GM21528 (cell line): Measurements from ENCODE around the gene MYH11.
"Not testable (repeated sequence)": the region's sequence is repeated elsewhere in the genome, so short reads cannot be mapped to it uniquely, and the experiment has no call there.

Experiments used
- ATAC-seq: cut with Tn5 transposase; IDR thresholded peaks from one replicate; pipeline ENCODE4 v1.9.1; 2021; ENCODE audit warnings: mild to moderate bottlenecking, moderate library complexity; ENCODE audit not compliant: unreplicated experiment, low FRiP score

MYH11 gene

DNA sequence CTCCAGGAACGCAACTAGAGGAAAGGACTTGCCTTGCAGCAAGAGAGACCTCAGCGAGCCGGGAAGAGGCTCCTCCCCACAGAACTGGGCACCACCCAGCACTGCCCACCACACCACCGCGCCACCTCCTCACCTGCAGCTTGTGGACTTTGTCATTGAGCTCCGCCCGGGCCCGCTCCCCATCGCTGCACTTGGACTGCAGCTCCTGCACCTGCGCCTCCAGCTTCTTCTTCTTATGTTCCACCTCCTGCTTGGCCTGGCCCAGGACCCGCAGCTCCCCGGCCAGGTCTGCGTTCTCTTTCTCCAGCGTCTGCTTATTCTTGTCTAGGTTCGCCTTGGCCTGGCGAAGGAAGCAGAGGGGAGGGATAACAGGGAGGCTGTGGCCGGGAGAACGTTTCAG lies 130.1 kb downstream of the MYH11 start:
- no peak for ATAC-seq

DNA sequence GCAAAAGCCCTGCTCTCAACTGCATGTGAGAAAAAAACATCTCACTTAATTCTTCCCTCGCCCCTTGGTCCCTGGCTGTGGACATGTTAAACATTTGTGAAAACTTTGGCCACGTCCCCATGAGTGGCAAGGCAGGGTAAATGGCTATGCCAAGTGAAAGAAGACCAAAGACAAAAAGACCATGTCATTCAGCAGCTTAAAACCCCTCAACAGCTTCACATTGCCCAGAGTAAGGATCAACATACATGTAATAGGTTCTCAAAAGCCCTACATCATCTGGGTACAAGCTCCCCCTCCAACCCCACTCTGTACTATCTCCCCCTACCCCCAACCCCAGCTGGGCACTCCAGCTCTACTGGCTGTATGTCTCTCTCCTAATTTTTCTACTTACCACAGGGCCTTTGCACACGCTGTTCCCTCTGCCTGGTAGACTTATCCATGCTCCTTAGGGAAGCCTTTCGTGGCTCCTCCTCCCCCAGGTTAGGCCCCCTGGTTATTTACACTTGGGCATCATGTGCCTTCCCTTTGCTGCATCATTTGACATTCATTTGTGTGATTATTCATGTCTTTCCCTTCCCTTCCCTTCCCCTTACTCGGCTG lies 131.1 kb downstream of the MYH11 start:
- no peak for ATAC-seq

- no peak for ATAC-seq
Measured at GRCh38 chr16:15723808-15724207, 133.0 kb downstream of the MYH11 start.

- ATAC-seq, result no peak
Measured at GRCh38 chr16:15721018-15721417, 135.8 kb downstream of the MYH11 start.

DNA sequence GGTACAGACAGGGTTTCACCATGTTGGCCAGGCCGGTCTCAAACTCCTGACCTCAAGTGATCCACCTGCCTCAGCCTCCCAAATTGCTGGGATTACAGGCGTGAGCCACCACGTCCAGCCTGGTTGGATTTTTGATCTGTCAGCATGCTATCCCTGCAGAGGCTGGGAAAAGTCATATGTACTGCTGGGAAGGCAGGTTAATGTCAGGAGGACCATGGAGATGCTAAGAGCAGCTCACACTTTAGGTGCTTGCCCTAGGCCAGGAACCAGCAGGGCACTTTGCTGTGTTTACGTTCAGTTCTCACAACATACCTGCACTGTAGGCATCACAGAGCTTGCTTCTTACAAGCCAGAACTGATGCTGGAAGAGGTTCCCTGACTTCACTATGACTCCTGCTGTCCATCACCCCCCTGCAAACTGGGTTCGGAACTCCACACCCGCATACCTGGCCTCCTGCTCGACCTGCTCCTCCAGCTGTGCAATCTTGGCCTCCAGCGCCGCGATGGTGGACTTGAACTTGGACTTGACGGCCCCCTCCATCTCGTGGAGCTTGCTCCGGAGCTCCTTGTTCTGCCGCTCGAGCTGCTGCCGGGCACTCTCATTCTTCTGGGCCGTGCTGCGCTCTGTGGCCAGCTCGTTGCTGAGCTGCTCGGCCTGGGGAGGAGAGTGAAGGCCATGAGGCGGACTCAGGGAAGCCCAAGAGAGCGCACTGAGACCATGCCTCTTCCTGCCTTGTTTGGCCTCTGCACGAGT lies 140.0 kb downstream of the MYH11 start:
- ATAC-seq, result no peak

GRCh38 chr16:15715221-15715620 lies 141.6 kb downstream of the MYH11 start:
- no peak for ATAC-seq

- ATAC-seq, result no peak
Measured at GRCh38 chr16:15714393-15715172, 142.2 kb downstream of the MYH11 start.

DNA sequence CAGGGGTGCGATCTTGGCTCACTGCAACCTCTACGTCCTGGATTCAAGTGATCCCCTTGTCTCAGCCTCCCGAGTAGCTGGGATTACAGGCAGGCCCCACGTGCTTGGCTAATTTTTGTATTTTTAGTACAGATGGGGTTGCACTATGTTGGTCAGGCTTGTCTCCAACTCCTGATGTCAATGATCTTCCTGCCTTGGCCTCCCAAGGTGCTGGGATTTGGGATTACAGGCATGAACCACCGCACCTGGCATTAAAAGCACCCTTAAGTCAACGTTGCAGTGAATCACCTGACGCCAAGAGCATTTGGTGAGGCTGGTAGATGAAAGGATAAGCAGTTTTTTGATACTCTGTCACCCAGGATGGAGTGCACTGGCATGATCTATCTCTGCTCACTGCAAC lies 147.8 kb downstream of the MYH11 start:
- no peak for ATAC-seq

DNA sequence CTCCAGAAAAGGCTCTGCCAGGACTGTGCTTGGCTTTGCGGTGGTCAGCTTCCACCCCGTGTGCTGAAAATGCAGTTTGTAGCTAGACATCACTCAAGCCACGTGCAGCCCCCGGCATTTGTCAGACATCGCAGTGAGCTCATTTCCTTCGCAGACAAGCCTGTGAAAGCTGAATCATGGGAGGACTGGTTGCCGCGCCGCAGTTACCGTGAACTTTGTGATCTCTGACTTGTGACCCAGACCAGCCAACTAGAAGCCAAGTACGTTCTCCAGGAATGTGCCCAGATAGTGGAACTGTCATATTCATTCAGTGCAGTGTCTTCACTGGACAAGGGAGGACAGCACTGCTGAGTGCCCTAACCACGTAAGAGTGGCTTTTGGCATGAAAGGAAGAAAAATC lies 148.7 kb downstream of the MYH11 start:
- ATAC-seq, result no peak

- no peak for ATAC-seq
Measured at GRCh38 chr16:15707332-15707731, 149.5 kb downstream of the MYH11 start.

DNA sequence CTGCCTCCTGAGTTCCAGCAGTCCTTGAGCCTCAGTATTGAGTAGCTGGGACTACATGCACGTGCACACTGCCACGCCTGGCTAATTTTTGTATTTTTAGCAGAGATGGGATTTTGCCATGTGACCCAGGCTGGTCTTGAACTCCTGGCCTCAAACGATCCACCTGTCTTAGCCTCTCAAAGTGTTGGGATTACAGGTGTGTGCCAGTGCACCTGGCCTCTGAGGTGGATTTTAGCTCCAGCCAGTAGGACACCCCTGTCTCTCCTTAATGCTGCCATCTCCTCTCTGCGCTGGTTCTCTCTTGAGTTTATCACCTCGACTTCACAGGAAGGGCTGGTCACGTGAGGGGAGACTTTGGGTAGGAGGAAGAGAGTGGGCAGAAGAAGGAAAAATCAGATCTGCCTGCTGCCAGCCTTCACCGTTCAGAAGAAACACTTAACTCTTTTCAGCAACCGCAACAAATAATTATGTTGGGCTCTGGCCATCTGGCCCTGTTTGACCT lies 151.7 kb downstream of the MYH11 start:
- ATAC-seq, result no peak

DNA sequence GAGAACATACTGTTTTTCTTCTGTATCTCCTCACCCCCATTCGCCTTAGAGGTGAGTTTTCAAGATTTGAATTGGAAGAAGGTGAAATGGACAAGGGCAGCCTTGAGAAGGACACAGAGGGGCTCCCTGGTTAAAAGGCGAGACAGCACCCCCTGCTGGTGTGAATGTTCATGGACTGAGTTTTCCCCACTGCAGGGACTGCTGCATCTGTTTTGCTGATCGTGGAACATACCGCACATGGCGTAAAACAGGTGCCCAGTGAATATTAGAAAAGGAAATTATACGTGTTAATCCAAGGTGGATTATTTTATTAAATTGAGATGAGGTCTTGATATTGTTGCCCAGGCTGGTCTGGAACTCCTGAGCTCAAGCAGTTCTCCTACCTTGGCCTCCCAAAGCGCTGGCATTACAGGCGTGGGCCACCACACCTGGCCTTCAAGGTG lies 152.3 kb downstream of the MYH11 start:
- no peak for ATAC-seq

GRCh38 chr16:15703029-15703736 lies 153.6 kb downstream of the MYH11 start:
- no peak for ATAC-seq

DNA sequence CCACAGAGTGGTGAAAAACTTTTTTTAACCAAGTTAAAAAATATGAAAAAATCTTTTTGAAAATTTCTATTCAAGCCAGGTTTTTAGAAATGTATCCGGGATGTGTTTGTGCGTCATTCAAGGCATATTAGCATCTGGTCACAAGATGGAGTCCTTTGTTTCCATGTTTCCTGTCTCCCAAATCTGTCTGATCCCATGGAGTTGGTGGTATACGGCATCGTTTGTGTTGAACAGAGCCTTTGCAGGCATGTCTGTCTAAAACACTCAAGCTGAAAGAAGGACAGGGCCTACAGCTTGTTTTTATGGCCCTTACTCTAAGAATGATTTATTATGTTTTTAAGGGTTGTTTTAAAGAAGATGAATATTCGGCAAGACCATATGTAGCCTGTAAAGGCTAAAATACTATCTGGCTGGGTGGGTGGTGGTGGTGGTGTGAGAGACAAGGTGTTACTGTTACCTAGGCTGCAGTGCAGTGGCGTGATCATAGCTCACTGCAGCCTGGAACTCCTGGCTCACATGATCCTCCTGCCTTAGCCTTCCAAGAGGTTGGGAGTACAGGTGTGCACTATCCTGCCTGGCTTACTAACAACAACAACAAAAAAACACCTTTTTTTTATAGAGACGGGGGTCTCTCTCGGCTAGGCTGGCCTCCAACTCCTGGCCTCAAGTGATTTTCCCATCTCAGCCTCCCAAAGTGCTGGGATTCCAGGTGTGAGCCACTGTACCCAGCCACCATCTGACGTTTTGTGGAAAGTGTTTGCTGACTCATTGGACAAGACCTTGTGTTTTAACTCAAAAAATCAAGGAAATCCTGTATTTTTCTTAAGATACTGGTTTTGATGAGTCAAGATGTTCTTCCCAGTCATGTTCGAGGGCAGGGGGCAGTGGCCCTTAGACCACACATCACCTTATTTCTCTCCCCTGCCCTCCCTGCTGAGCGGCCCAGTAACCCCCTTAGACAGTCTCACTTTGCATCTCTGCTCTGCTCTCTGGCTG lies 154.6 kb downstream of the MYH11 start:
- ATAC-seq, result no peak

DNA sequence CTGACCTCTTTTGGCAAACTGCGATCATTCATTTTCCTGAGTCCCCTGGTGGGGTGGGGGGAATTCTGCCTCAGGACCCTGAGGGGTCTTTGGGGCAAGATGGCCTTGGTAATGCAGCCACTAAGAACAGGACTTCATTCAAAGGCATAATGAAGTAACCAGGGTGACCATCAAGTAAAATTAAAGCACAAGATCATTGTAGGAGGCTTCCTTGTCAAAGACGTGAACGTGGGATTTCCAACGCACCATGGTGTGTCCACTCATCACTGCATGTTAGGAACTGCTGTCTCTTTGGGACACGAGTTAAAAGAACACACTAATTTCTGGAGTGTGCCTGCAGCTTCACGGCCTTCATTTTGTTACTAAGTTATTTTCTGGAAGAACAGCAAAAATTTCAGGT lies 155.5 kb downstream of the MYH11 start:
- ATAC-seq, result no peak

- ATAC-seq, result no peak
Measured at GRCh38 chr16:15699819-15700218, 157.0 kb downstream of the MYH11 start.

- no peak for ATAC-seq
Measured at GRCh38 chr16:15694499-15694898, 162.3 kb downstream of the MYH11 start.

GRCh38 chr16:15692508-15692907 lies 164.3 kb downstream of the MYH11 start:
- ATAC-seq, result not testable (repeated sequence)

GRCh38 chr16:15691046-15691445 lies 165.8 kb downstream of the MYH11 start:
- ATAC-seq, result no peak

GRCh38 chr16:15690296-15690695 lies 166.5 kb downstream of the MYH11 start:
- no peak for ATAC-seq
